Gastrocnemius medialis (tissue), 4 donors: Measurements from ENCODE around the gene RBBP6. TPM values are rescaled to one million over a fixed set of nuclear protein-coding genes. Genes with fewer than 3 reads are reported as not detected.

ENCODE experiments used
- ATAC-seq, 2 donors: fragments of 150-250 bp; one replicate each; pipeline ENCODE4 v1.9.1; 2016
- DNase-seq, 2 donors: peaks; one replicate each; pipeline ENCODE4 v3.0.0-alpha.2; 2019
- H3K27ac ChIP-seq, 4 donors: fragments of 200-600 bp; sonication (generic); 1 replicate in 1 of 4; 2 replicates in 3 of 4; pipeline ENCODE4 v1.5.1; 2016 to 2018; ENCODE audit warnings: mild to moderate bottlenecking in 2 of 4, moderate library complexity in 1 of 4
- H3K27me3 ChIP-seq, 3 donors: fragments of 200-600 bp; sonication (generic) in 2 of 3; 1 replicate in 1 of 3; 2 replicates in 2 of 3; pipeline versions ENCODE4 v1.5.1 to v1.6.0; 2016 to 2019; ENCODE audit warnings: mild to moderate bottlenecking in 1 of 3, moderate library complexity in 1 of 3
- H3K36me3 ChIP-seq, 2 donors: fragments of 200-600 bp; sonication (generic) in 1 of 2; one replicate each; pipeline ENCODE4 v1.5.1; 2017 to 2018
- H3K4me1 ChIP-seq, 2 donors: fragments of 200-600 bp; sonication (generic) in 1 of 2; one replicate each; pipeline ENCODE4 v1.5.1; 2016 to 2017; ENCODE audit warnings: mild to moderate bottlenecking in 2 of 2
- H3K4me3 ChIP-seq, 4 donors: fragments of 200-600 bp; sonication (generic) in 3 of 4; 1 replicate in 1 of 4; 2 replicates in 3 of 4; pipeline ENCODE4 v1.5.1; 2016 to 2019; ENCODE audit warnings: mild to moderate bottlenecking in 2 of 4
- H3K9me3 ChIP-seq, 3 donors: fragments of 200-600 bp; sonication (generic) in 2 of 3; 1 replicate in 1 of 3; 2 replicates in 2 of 3; pipeline ENCODE4 v1.5.1; 2016 to 2019
- POLR2A ChIP-seq, 2 donors: fragments of 450-650 bp; IDR thresholded peaks; one replicate each; pipeline ENCODE4 v1.6.1; 2017; ENCODE audit warnings: antibody characterized with exemption in 2 of 2, mild to moderate bottlenecking in 2 of 2, moderate library complexity in 2 of 2
- in situ Hi-C, 4 donors: fragments of 200-750 bp; cut with MboI; loops; one replicate each; pipeline versions ENCODE4 v1.15.0 to v1.8.0; 2017; ENCODE audit warnings: low sequenced_read_pairs in 4 of 4
- intact Hi-C: fragments of 100-400 bp; cut with DNase I; formaldehyde crosslinking; loops from one replicate; pipeline ENCODE4 v1.15.1; 2023; ENCODE audit warnings: low total_unique reads
- total RNA-seq, 4 donors: library from RNA; depleted of rRNA; stranded (reverse); fragments of >200 nt; gene quantifications; one replicate each; pipeline versions ENCODE4 v1.1.0 to v1.2.3, GENCODE V29; 2016
- TF ChIP-seq, protein P1 (sequence below), 5 experiments: fragments of 450-650 bp in 3 of 5; fragments of 200-600 bp in 2 of 5; sonication (generic) in 2 of 5; IDR thresholded peaks in 4 of 5; conservative IDR thresholded peaks in 1 of 5; 1 replicate in 4 of 5; 2 replicates in 1 of 5; pipeline ENCODE4 v1.5.1; 2016 to 2019; ENCODE audit warnings: antibody characterized with exemption in 5 of 5, mild to moderate bottlenecking in 3 of 5, moderate library complexity in 3 of 5

Gene RBBP6
- total RNA-seq, 4 donors from 2014 or later = 33.3 to 57.1 (median 47.8) TPM

DNA sequence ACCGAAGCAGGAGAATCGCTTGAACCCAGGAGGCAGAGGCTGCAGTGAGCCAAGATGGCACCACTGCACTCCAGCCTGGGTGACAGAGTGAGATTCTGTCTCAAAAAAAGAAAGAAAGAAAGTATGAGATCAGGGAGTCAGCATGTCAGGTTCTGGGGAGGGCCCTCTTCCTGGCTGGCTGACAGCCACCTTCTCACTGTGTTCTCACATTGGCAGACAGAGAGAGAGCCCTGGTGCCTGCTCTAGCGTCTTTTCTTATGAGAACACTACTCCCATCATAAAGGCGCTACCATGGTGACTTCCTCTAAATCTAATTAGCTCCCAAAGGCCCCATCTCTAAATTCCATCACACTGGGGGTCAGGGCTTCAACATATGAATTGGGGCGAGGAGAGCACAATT, 27.6 kb upstream of the RBBP6 start:
- no peak for ATAC-seq
- intact Hi-C loops = no loop called here
- in situ Hi-C loops = loop anchor here in 1 of 4 donors (25.0 kb wide), 1 partner anchor 849 kb away; no protein-coding TSS in a partner anchor
- H3K36me3 ChIP-seq = no peaks in the 10 kb centered on the region
- TF ChIP-seq POLR2A (IDR thresholded peaks at IDR 0.05) = no peak
- TF ChIP-seq, protein P1, sequence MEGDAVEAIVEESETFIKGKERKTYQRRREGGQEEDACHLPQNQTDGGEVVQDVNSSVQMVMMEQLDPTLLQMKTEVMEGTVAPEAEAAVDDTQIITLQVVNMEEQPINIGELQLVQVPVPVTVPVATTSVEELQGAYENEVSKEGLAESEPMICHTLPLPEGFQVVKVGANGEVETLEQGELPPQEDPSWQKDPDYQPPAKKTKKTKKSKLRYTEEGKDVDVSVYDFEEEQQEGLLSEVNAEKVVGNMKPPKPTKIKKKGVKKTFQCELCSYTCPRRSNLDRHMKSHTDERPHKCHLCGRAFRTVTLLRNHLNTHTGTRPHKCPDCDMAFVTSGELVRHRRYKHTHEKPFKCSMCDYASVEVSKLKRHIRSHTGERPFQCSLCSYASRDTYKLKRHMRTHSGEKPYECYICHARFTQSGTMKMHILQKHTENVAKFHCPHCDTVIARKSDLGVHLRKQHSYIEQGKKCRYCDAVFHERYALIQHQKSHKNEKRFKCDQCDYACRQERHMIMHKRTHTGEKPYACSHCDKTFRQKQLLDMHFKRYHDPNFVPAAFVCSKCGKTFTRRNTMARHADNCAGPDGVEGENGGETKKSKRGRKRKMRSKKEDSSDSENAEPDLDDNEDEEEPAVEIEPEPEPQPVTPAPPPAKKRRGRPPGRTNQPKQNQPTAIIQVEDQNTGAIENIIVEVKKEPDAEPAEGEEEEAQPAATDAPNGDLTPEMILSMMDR (IDR thresholded peaks at IDR 0.05 in 4 of 5, conservative IDR thresholded peaks at IDR 0.05 in 1 of 5) = no peak
- H3K27ac ChIP-seq = no peak overlapping the region
- no peak for DNase-seq
- H3K9me3 ChIP-seq = no peaks in the 10 kb centered on the region
- H3K4me1 ChIP-seq = peaks cover 3 to 7% of the 10 kb centered on the region in 2 donors
- no peak overlapping the region for H3K4me3 ChIP-seq
- no peaks in the 10 kb centered on the region for H3K27me3 ChIP-seq

- no peak for ATAC-seq
- no peaks in the 10 kb centered on the region for H3K9me3 ChIP-seq
- intact Hi-C loops = no loop called here
- DNase-seq = no peak
- no peak overlapping the region for H3K4me3 ChIP-seq
- TF ChIP-seq, protein P1 (IDR thresholded peaks at IDR 0.05 in 4 of 5, conservative IDR thresholded peaks at IDR 0.05 in 1 of 5) = no peak
- no peak for TF ChIP-seq POLR2A (IDR thresholded peaks at IDR 0.05)
- in situ Hi-C loops = loop anchor here in 1 of 4 donors (25.0 kb wide), 1 partner anchor 852 kb away; no protein-coding TSS in a partner anchor
- H3K27ac ChIP-seq = no peak overlapping the region
- H3K4me1 ChIP-seq = no peaks in the 10 kb centered on the region
- no peaks in the 10 kb centered on the region for H3K27me3 ChIP-seq
- no peaks in the 10 kb centered on the region for H3K36me3 ChIP-seq
Measured at GRCh38 chr16:24514096-24514495, 25.3 kb upstream of the RBBP6 start.

- intact Hi-C loops (loop anchor here (5.0 kb wide), 1 partner anchor 172 kb away; no protein-coding TSS in a partner anchor), in situ Hi-C loops (loop anchor here in 1 of 4 donors (25.0 kb wide), 1 partner anchor 853 kb away; no protein-coding TSS in a partner anchor)
- Histone ChIP-seq H3K27ac (no peak overlapping the region), H3K4me3 (no peak overlapping the region), H3K27me3 (no peaks in the 10 kb centered on the region), H3K9me3 (no peaks in the 10 kb centered on the region), H3K4me1 (no peaks in the 10 kb centered on the region), H3K36me3 (no peaks in the 10 kb centered on the region)
- DNase-seq (no peak), ATAC-seq (no peak)
- TF ChIP-seq, protein P1 (IDR thresholded peaks at IDR 0.05 in 4 of 5, conservative IDR thresholded peaks at IDR 0.05 in 1 of 5) = no peak
- TF ChIP-seq POLR2A (IDR thresholded peaks at IDR 0.05) = no peak
Measured at GRCh38 chr16:24515186-24515585, 24.2 kb upstream of the RBBP6 start.

GRCh38 chr16:24516900-24517669, 22.3 kb upstream of the RBBP6 start:
- Histone ChIP-seq H3K27me3 (no peaks in the 10 kb centered on the region), H3K36me3 (no peaks in the 10 kb centered on the region), H3K9me3 (no peaks in the 10 kb centered on the region), H3K4me3 (peak overlapping the region; percentile 23 to 35 (median 30)), H3K27ac (peak overlapping the region in 1 of 4 donors; percentile 9), H3K4me1 (no peaks in the 10 kb centered on the region)
- no peak for TF ChIP-seq POLR2A (IDR thresholded peaks at IDR 0.05)
- TF ChIP-seq, protein P1 (IDR thresholded peaks at IDR 0.05 in 4 of 5, conservative IDR thresholded peaks at IDR 0.05 in 1 of 5) = peak; percentile 73 to 90 (median 79)
- DNase-seq (peak; percentile 58 to 77), ATAC-seq (peak; percentile 89 to 97)
- in situ Hi-C loops = loop anchor here in 1 of 4 donors (25.0 kb wide), 1 partner anchor 855 kb away; no protein-coding TSS in a partner anchor
- intact Hi-C loops = loop anchor here (5.0 kb wide), 1 partner anchor 170 kb away; no protein-coding TSS in a partner anchor
